Measurements from ENCODE around the gene KLHL9. TPM values are rescaled to one million over a fixed set of nuclear protein-coding genes. Genes with fewer than 3 reads are reported as not detected.

KLHL9 gene
- total RNA-seq, 2 donors from 2014 or later: 21.4 to 31.4 TPM

DNA sequence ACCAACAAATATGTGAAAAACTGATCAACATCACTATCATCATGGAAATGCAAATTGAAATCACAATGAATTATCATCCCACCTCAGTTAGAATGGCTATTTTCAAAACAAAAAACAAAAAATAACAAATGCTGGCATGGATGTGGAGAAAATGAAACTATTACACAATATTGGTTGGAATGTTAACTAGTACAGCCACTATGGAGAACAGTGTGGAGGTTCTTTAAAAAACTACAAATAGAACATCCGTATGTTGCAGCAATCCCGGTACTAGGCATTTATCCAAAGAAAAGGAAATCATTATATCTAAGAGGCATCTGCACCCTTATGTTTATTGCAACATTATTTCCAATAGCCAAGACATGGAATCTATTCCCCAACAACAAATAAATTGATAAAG lies 21.1 kb downstream of the KLHL9 start:
- Histone ChIP-seq H3K4me3 (no peak overlapping the region), H3K27ac (no peak overlapping the region), H3K27me3 (replicated peaks; ENCODE audit: insufficient read depth) (no peaks in the 10 kb centered on the region), H3K4me1 (replicated peaks) (peaks cover 10% of the 10 kb centered on the region), H3K9me3 (no peaks in the 10 kb centered on the region), H3K36me3 (no peaks in the 10 kb centered on the region)
- WGBS: 93% methylated on average over 2 of the region's 2 CpGs
- DNase-seq (ENCODE audit: low spot score): no peak
- TF ChIP-seq POLR2A (IDR thresholded peaks at IDR 0.05) (no peak), POLR2AphosphoS5 (IDR thresholded peaks at IDR 0.05) (no peak)
- TF ChIP-seq, protein P1, sequence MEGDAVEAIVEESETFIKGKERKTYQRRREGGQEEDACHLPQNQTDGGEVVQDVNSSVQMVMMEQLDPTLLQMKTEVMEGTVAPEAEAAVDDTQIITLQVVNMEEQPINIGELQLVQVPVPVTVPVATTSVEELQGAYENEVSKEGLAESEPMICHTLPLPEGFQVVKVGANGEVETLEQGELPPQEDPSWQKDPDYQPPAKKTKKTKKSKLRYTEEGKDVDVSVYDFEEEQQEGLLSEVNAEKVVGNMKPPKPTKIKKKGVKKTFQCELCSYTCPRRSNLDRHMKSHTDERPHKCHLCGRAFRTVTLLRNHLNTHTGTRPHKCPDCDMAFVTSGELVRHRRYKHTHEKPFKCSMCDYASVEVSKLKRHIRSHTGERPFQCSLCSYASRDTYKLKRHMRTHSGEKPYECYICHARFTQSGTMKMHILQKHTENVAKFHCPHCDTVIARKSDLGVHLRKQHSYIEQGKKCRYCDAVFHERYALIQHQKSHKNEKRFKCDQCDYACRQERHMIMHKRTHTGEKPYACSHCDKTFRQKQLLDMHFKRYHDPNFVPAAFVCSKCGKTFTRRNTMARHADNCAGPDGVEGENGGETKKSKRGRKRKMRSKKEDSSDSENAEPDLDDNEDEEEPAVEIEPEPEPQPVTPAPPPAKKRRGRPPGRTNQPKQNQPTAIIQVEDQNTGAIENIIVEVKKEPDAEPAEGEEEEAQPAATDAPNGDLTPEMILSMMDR (IDR thresholded peaks at IDR 0.05): no peak
- intact Hi-C loops (cut with DNase I): no loop called here

- 90% methylated on average over 1 of the region's 1 CpG for WGBS
- TF ChIP-seq POLR2AphosphoS5 (IDR thresholded peaks at IDR 0.05) (no peak), POLR2A (IDR thresholded peaks at IDR 0.05) (no peak)
- TF ChIP-seq, protein P1 (IDR thresholded peaks at IDR 0.05): no peak
- DNase-seq (ENCODE audit: low spot score): no peak
- no peak overlapping the region for H3K27ac ChIP-seq
- H3K4me1 ChIP-seq (replicated peaks): peaks cover 9% of the 10 kb centered on the region
- intact Hi-C loops (cut with DNase I): no loop called here
- H3K36me3 ChIP-seq: no peaks in the 10 kb centered on the region
- no peak overlapping the region for H3K4me3 ChIP-seq
- no peaks in the 10 kb centered on the region for H3K9me3 ChIP-seq
- no peaks in the 10 kb centered on the region for H3K27me3 ChIP-seq (replicated peaks; ENCODE audit: insufficient read depth)
Observed at GRCh38 chr9:21311889-21312288, 23.3 kb downstream of the KLHL9 start.

- TF ChIP-seq POLR2A (IDR thresholded peaks at IDR 0.05) (no peak), POLR2AphosphoS5 (IDR thresholded peaks at IDR 0.05) (no peak)
- TF ChIP-seq, protein P1 (IDR thresholded peaks at IDR 0.05): no peak
- intact Hi-C loops (cut with DNase I): no loop called here
- no peaks in the 10 kb centered on the region for H3K4me1 ChIP-seq (replicated peaks)
- WGBS: 82% methylated on average over 2 of the region's 2 CpGs
- no peaks in the 10 kb centered on the region for H3K9me3 ChIP-seq
- H3K4me3 ChIP-seq: no peak within 1 kb of the TSS
- H3K27ac ChIP-seq: no peak within 1 kb of the TSS
- no peaks in the 10 kb centered on the region for H3K36me3 ChIP-seq
- no peak for DNase-seq (ENCODE audit: low spot score)
- H3K27me3 ChIP-seq (replicated peaks; ENCODE audit: insufficient read depth): no peaks in the 10 kb centered on the region
Observed at GRCh38 chr9:21305213-21305612, 30.0 kb downstream of the KLHL9 start, which contains the start of gene IFNA5. IFNA5 (minus strand) TSS chr9:21305313; CDS start chr9:21305256, 57 bp downstream.

DNA sequence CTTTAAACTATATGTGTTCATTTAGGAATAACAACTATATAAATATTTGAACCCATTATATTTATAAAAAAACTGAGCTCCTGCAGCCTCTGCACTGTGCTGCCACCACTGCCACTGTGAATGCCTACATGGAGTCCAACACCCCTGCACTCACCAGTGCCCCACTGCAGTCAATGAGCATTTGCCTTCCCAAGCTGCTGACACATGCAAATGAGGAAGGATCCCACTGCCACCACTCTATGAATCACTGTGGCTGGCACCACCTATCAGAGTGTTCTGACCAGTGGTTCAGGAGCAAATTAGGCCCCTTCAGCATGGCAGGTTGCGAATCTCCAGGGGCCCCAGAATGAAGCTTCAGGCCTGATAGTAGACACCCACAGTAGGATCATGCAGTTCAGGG lies 39.2 kb downstream of the KLHL9 start:
- no peak overlapping the region for H3K27ac ChIP-seq
- WGBS: 100% methylated on average over 1 of the region's 1 CpG
- DNase-seq (ENCODE audit: low spot score): no peak
- intact Hi-C loops (cut with DNase I): no loop called here
- no peaks in the 10 kb centered on the region for H3K4me1 ChIP-seq (replicated peaks)
- no peaks in the 10 kb centered on the region for H3K36me3 ChIP-seq
- TF ChIP-seq POLR2A (IDR thresholded peaks at IDR 0.05) (no peak), POLR2AphosphoS5 (IDR thresholded peaks at IDR 0.05) (no peak)
- TF ChIP-seq, protein P1 (IDR thresholded peaks at IDR 0.05): no peak
- H3K9me3 ChIP-seq: no peaks in the 10 kb centered on the region
- no peak overlapping the region for H3K4me3 ChIP-seq
- no peaks in the 10 kb centered on the region for H3K27me3 ChIP-seq (replicated peaks; ENCODE audit: insufficient read depth)

DNA sequence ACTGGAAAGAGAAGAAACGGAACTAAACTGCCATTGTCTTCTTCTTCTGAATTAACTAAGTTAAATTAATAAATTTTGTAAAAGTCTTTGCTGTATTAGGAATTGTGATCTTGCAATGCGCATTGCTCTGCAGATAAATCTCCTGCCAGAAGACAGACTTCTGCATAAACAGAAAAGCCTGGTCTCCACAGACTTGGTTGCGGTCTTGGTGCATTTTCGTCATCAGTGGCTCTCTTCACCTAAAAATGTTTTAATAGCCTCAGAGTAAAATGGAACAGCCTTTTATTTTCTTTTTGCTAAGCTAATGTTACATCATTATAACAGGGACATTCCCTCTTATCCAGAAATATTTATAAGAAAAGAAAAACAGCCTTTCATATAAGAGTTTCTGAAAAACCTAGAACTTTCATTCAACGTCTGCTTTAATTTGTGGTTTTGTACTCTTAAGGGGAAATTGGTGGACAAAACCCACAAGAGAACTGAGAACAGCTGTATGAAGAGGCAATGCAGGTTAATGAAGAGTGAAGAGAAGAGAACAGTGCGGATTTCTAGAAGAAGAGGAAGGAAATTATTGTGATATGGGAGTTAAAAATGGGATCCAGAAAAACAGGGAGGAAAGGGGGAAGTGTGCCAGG lies 40.2 kb downstream of the KLHL9 start:
- DNase-seq (ENCODE audit: low spot score): no peak
- 78% methylated on average over 6 of the region's 6 CpGs for WGBS
- no peaks in the 10 kb centered on the region for H3K9me3 ChIP-seq
- H3K27me3 ChIP-seq (replicated peaks; ENCODE audit: insufficient read depth): no peaks in the 10 kb centered on the region
- TF ChIP-seq POLR2A (IDR thresholded peaks at IDR 0.05) (no peak), POLR2AphosphoS5 (IDR thresholded peaks at IDR 0.05) (no peak)
- TF ChIP-seq, protein P1 (IDR thresholded peaks at IDR 0.05): no peak
- no peak overlapping the region for H3K27ac ChIP-seq
- intact Hi-C loops (cut with DNase I): no loop called here
- no peaks in the 10 kb centered on the region for H3K36me3 ChIP-seq
- no peak overlapping the region for H3K4me3 ChIP-seq
- no peaks in the 10 kb centered on the region for H3K4me1 ChIP-seq (replicated peaks)
